GM04503 (cell line): Measurements from ENCODE around the gene RGR.
A peak's percentile ranks its signal among the peaks of the same experiment; 100 is the strongest.

Experiments used
- DNase-seq: peaks from one replicate; pipeline ENCODE4 v3.0.0-alpha.2; 2012; ENCODE audit warnings: low read depth

The RGR gene, protein sequence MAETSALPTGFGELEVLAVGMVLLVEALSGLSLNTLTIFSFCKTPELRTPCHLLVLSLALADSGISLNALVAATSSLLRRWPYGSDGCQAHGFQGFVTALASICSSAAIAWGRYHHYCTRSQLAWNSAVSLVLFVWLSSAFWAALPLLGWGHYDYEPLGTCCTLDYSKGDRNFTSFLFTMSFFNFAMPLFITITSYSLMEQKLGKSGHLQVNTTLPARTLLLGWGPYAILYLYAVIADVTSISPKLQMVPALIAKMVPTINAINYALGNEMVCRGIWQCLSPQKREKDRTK

DNA sequence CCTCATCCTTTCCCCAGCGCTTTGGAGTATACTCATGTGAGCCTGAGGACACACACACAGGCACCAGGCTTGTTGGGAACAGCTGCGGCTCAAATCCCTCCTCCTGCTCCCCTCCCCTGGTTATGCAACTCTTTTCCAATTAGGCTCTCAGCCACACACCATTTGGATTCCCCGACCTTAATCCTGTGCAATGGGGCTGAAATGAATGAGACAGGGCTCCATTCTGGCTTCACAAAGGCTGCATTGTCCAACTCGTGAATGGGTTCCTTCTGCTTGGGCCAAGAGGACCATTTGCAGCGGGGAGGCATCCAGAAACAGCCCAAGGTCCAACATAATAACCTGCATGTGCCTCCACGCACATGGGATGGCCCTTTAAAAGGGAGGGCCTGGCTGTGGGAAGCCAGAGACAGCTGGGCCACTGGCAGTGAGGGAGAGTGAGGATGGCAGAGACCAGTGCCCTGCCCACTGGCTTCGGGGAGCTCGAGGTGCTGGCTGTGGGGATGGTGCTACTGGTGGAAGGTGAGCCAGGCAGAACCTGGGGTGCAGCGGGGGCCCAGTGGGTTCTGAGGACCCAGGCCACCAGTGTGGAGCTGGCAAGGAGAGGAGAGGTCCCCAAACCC, at the start of gene RGR:
TSS of gene RGR (plus strand) at position 403 of the 620 bp plus-strand sequence. CDS start at position 441, 38 bp downstream.
- DNase-seq = no peak

DNA sequence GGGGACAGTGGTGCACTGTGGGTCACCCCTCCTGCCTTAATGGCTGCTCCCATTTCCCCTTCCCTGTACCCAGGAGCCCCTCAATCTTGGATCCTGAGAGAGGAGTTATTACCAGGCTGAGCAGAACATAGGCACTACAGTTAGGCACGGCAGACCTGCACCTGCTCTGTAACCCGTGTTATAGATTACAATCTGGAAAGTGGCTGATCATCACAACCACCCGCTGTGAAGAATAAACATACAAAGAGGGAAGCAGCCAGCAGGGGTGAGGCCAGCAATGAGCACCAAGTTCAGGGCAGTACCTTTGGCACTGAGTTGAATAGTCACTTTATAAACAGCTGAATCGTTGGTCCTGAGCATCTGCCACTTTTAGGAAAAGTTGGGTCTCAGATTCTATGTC, 48.8 kb upstream of the RGR start:
- no peak for DNase-seq

DNA sequence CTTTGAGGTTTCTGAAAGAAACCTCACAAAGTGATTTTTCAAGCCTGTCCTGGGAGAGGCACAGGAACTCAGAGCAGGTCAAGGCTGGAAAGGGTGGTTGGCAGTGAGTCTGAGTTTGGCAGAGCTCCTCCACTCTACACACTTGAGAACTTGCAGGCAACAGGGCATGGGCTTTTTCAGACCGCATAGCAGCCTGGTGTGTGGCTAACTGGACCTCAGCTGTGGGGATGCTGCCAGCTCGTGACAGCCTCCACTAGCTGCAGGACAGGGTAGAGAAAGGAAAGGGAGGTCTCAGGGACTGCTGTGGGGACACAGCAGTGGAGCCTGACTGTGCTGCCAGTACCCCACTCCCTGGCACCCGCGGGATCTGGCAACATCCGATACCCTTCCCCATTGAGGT, 47.9 kb upstream of the RGR start:
- DNase-seq = no peak

DNA sequence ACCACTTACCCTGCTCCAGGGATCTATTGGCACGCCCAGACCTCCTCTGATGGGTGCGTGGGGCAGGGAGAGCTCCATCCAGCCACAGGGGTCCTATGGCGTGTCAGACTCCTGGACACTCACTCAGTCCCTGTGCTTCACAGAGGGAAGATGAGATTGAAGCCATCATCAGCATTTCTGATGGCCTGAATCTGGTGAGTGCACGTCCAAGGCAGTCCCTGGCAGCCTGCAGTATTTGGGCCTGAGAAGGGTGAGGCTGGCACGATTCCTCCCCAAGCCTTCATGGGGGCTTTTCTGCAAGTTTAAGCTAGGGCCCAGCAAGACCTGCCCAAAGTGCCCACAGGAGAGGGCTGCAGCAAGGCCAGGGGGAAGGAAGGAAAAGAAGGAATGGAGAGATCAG, 47.2 kb upstream of the RGR start:
- no peak for DNase-seq

DNA sequence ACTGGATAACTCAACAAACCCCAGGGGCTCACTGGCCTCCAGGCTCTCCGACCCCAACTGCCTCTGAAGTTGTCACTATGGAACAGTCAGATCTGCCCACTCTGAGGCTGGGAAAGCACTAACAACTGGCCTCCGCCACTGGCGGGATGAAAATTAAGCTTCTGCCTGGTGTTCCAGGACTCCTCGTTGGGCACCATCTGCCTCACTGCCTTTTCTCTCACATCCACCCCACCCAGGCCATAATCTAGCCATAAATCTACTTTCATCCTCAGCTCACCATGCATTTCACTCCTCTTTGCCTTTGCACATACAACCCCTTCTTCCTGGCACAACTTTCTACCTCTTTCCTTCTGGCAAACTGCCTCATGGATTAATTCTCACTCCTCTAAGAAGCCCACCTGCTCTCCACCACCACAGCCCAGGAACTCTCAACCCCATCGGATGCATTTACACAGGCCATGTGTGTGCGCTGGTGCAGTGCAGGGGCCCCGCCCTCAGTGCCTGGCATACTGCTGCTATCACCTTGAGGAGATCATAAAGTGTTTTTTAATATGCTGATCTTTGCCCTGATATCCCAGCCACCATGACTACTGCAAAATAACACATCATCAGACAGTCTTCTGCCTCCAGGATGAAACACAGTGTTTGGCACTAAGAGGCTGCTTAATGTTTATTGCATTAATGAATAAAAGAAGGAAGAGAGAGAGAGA, 46.5 kb upstream of the RGR start:
- DNase-seq = no peak

DNA sequence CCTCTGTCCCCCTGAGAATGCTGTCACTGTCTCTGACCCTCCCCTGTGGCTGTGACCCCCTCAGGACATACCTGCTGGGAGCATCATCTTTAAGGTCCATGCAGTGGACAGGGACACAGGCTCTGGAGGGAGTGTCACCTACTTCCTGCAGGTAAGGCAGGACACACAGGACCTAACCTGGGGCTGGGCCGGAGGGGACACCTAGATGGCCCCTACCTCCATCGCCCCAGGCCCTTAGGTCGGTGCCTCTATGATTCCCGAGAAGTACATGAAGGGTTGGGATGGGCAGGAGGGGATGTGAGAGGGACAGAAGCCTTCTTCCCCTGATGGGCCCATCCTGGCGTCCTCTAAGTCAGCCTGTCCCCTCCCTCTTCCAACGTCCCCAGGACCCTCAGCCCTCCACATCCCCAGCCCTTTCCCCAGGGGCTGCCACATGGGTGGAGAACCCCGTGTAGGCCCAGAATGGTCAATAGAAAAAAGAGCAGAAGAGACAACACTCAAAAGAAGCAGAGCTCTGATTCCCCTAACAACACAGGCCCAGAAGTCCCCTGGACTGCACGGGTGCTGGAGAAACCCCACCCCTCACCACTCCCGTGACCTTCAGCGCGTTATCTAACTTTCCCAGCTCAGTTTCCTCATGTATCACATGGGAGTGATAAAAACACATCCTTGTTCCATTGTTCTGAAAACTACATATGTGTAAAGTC, 44.2 kb upstream of the RGR start:
- DNase-seq = no peak

DNA sequence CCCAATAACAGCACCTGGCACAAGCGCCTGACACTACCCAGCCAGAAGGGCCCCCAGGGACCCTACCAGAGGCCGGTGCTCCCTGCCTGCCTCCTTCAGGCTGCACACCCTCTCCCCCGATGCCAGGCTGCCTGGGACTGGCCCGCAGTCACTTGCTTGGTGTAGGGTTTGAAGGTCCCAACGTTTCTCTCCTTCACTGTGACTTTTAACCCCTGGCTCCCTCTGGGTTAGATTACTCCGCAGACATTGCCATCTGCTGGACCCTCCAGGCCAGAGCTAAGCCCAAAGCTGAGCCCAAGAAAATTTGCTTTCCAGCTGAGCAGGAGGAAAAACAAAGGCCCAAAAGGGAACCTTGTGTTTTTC, 43.6 kb upstream of the RGR start:
- no peak for DNase-seq

DNA sequence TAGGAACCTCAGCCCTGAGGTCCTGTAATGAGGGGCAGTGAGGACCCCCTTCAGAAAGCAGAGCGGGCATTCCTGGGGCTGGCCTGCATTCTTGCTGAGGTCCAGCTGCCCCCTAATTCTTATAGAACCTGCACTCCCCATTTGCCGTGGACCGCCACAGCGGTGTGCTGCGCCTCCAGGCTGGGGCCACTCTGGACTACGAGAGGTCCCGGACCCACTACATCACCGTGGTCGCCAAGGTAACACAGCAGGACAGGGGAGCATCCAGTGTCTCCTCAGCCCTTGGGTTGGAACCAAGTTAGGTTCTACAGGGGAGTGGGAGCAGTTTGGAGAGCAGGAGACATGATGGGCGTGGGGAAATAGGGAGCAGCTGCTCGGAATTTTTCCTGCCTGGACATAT, 43.2 kb upstream of the RGR start:
- DNase-seq = no peak

DNA sequence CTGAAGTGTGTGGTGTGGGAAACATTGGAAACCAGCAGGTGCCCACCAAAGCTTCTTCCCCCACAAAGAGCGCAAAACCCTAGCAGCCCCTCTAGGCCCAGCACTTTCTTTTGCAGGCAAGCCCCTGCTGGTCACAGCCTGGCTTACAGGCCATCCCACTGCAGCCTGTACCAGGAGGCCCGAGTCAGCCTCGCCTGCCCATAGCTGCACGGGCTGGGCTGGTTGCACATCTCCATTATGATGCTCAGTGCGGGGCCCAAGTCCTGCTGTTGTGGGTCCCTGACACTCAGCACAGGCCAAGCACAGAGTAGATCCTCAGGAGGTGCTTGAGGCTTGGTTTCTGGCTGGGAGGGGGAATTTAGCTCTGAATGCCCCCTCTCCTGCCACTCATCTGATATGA, 42.5 kb upstream of the RGR start:
- DNase-seq = no peak

DNA sequence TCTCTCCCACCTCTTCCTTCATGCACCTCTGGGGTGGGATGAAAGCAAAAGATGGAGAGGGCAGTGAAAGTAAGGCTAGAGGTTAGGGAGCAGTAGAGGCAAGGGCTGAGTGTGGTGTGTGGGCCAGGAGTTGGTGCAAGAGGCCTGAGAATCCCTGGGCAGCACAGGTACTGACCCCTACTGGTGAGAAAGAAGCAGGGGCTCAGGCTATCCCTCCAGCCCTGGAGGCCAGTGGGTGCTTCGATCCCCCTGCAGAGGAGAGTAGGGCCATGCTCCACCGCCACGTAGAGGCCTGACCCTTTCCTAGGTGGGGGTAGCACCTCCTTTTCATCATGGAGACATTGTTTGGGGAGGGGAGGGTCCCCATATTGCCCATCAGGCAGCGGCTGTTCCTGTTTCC, 40.7 kb upstream of the RGR start:
- DNase-seq = no peak

DNA sequence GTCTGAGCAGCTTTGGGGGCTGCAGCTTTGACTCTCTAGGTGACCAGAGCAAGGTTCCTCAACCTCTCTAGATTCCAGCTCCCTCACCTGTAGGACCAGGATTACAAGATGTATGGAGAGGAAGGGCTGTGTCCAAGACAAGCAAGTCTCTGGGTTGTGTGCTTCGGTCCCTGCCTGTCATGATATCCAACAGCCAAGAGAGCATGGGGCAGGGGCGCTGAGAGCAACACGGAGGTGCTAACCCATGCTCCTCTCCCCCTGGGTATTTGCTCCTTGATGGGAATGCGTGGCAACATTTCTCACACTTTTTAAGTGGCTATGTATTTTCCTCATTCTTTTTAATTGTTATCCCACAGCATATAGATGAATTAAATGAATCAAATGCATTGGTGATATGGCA, 40.2 kb upstream of the RGR start:
- no peak for DNase-seq

DNA sequence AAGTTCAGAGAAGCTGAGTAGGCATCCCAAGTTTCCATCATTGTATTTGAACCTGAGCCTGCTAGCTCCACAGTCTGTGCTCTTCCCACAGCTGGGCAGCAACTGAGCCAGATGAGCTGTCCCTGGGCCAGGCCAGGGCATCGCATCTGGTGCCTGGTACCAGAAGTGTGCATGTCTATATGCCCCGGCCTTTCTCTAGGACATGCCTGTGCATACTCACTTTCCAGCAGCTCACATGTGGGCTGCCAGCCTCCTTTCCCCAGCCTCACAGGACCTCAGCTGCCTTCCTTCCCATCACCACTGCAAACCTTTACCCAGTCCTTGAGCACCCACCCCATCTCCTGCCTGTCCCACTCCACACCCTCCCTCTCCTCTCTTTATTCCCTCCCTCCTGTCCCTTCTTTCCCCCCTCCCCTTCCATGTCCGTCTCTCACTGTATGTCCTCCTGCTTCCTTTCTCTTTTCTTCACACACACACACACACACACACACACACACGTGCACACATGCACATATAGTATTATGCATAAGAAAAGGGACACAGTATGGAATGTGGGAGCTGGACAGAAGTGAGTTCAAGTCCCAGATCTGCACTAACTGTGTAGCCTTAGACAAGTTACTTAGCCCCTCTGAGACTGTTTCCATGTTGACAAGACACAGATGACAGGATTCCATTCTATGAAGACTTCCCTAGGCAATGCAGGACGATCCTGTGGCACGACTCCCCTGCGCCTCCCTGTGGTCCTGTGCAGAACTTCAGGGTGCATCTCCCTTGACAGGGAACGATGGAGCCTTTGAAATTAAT, 39.6 kb upstream of the RGR start:
- peak; percentile 7 for DNase-seq

DNA sequence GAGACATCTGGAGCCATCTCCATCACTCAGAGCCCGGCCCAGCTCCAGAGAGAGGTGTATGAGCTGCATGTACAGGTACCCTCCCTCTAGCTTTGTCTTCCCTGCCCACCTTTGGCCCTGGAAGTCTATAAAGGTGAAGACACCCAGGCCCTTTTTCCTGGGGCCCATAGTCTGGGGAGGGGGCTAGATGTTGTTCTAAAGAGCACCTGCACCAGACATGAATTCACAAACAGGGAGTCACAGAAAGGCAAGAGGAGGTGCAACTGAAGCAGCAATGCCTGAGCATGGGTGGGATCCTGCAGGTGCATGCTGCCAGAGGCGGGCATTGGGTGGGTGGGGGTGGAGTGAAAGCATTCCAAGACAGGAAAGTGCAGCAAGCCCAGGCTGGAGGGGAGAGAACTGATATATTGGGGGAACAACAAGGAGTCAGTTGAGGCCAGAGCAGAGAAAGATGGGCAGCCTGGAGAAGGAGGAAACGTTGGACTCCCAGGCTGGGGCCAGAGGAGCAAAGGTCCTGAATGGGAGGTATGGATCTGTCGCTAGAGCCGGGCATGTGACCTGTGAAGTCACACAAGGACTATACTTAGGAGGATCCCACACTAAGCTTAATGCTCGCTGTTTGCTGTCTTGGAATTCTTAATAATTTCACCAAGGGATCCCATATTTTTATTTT, 38.9 kb upstream of the RGR start:
- no peak for DNase-seq

DNA sequence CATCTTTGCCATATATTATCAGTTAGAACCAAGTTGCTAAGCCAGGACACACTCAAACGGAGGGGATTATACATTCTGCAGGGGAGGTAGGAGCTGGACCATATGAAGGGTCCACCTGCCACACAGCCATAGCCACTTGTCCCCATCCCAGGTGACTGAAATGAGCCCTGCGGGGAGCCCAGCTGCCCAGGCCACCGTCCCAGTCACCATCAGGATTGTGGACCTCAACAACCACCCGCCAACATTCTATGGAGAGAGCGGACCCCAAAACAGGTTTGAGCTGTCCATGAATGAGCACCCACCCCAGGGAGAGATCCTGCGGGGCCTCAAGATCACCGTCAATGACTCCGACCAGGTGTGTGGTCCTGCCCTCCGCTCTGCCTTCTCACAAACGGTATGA, 36.8 kb upstream of the RGR start:
- DNase-seq = no peak

DNA sequence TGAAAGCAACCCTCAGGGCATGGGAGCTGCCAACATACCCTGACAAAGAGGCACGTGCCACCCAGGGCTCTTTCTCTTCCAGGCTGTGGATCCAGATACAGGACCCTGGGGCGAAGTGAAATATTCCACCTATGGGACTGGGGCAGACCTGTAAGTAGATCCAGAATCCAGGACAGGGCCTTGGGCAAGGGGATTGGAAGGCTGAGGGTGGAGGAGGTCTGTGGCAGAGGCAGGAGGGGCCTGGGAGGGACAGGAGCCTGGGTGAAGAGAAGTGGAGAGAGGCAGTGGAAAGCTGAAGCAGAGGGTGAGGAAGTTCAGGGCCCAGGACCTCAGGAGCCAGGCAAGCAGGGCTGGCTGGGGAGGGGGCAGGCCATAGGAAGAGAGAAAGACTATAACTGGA, 33.3 kb upstream of the RGR start:
- no peak for DNase-seq

DNA sequence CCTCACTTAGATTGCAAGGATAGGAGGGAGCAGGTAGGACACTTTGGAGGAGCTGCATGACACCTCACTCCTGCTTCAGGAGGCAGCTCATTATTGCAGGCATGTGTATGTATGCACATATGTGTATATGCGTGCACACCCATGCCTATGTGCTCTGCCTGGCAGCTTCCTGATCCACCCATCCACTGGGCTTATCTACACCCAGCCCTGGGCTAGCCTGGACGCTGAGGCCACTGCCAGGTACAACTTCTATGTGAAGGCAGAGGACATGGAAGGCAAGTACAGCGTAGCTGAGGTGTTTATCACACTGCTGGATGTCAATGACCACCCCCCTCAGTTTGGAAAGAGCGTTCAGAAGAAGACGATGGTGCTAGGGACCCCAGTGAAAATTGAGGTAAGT, 32.8 kb upstream of the RGR start:
- DNase-seq = no peak

DNA sequence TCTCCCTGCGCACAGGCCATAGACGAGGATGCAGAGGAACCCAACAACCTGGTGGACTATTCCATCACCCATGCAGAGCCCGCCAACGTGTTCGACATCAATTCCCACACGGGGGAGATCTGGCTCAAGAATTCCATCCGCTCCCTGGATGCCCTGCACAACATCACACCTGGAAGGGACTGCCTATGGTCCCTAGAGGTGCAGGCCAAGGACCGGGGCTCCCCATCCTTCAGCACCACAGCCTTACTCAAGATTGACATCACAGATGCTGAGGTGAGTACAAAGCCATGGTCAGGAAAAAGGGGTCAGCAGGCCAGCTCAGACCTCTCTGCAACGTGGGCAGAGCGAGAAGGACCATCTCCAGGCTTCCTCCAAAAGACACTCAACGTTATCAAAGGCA, 31.8 kb upstream of the RGR start:
- DNase-seq = no peak

DNA sequence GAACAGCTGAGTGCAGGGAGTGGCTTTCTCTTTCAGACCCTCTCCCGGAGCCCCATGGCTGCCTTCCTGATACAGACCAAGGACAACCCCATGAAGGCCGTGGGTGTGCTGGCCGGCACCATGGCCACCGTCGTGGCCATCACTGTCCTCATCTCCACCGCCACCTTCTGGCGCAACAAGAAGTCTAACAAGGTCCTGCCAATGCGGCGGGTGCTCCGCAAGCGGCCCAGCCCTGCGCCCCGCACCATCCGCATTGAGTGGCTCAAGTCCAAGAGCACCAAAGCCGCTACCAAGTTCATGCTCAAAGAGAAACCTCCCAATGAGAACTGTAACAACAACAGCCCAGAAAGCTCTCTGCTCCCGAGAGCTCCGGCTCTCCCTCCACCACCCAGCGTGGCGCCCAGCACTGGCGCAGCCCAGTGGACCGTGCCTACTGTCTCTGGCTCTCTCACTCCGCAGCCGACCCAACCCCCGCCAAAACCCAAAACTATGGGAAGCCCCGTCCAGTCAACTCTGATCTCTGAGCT, 30.7 kb upstream of the RGR start:
- DNase-seq = no peak

DNA sequence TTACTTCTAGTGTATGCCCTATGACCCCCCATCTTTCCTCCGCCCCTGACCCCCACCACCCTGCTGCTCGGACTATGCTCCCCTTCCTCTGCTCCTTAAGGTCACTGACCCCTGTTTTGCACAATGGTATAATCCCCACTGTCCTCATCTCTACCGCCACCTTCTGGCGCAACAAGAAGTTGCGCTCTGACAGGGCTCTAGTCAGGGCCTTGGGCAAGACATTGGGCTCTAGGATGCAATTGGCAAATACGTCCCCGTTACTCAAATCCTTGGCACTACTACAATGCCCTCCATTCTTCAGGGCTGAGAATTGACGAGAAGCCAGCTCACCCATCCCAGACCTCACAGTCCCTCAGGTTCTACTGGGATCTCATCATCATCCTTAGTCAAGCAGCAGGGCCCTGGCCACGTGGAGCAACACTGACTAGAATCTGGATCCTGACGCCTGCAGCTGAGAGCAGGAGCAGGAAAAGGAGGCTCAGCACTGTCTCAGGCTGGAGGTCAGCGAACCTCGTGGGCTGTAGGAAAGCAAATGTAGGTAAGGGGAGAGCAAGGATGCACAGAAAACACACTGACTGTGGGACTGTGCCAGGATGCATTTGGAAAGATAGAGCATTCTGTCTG, 30.1 kb upstream of the RGR start:
- DNase-seq = no peak

DNA sequence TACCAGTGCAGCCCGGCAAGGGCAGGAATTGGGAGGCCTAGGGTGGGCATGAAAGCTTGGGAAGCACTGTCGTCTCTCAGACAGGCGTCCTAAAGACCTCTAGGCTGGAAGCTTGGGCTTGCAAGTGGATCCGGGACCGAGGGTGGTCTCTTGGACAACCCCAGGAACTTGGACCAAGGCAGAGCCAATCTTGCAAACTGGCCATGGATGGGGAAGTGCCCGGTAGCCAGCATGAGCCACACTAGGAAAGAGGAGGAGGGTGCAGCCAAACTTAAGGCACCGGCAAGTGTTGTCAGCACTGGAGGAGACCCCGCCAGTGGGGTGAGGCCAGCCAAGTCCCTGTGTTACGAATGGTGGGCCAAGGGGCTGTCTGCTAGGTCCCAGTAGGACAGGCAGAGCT, 28.0 kb upstream of the RGR start:
- DNase-seq = no peak

DNA sequence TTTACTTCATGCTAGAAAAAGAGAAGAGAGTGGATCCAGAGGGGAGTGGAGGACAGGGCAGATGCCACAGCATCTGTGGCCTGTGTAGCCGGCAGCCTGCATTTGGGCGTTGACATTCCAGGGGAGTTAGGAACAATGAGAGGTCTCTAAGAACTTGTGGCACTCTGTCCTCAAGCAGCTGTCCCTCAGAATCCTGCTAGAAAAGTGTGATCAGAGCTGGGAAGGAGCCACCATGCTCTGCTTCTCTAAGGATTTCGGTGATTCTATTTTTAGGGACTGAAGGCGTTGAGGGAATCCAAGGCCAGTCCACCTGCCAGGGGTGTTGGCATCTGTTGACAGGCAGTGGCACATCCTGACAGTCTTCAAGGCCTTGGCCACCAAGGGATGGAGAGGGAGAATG, 27.1 kb upstream of the RGR start:
- no peak for DNase-seq
